Umbilical cord (tissue), 2 donors: ENCODE measurements around the gene LIPC. TPM values are rescaled to one million over a fixed set of nuclear protein-coding genes. Genes with fewer than 3 reads are reported as not detected.

Experiments used
- DNase-seq: peaks from one replicate; pipeline ENCODE4 v3.0.0-alpha.2; 2015; ENCODE audit warnings: low spot score
- total RNA-seq: library from RNA; depleted of rRNA; stranded (reverse); fragments of >200 nt; gene quantifications from one replicate; pipeline ENCODE4 v1.2.3, GENCODE V29; 2014; ENCODE audit warnings: low replicate concordance; ENCODE audit not compliant: insufficient read depth

The LIPC gene
- total RNA-seq, 1 donor from 2014 or later, result 2.9 TPM

GRCh38 chr15:58495891-58496408 is 64.2 kb downstream of the LIPC start:
- DNase-seq, result peak; percentile 84

- no peak for DNase-seq
These were observed 65.4 kb downstream of the LIPC start for GRCh38 chr15:58497046-58497785.

GRCh38 chr15:58498821-58499580 is 67.2 kb downstream of the LIPC start:
- DNase-seq, result no peak

GRCh38 chr15:58501006-58501405 is 69.2 kb downstream of the LIPC start:
- no peak for DNase-seq

GRCh38 chr15:58501636-58502188 is 69.9 kb downstream of the LIPC start:
- no peak for DNase-seq

- DNase-seq, result no peak
These were observed 71.6 kb downstream of the LIPC start for GRCh38 chr15:58503139-58504027.

- no peak for DNase-seq
These were observed 73.0 kb downstream of the LIPC start for GRCh38 chr15:58504674-58505234.

GRCh38 chr15:58505581-58505980 is 73.8 kb downstream of the LIPC start:
- DNase-seq, result no peak

GRCh38 chr15:58506064-58506490 is 74.3 kb downstream of the LIPC start:
- DNase-seq, result no peak

GRCh38 chr15:58506783-58507668 is 75.2 kb downstream of the LIPC start:
- no peak for DNase-seq

GRCh38 chr15:58509556-58509955 is 77.8 kb downstream of the LIPC start:
- DNase-seq, result no peak

- peak; percentile 46 for DNase-seq
These were observed 79.2 kb downstream of the LIPC start for GRCh38 chr15:58510715-58511598.

- DNase-seq, result peak; percentile 35
These were observed 79.8 kb downstream of the LIPC start for GRCh38 chr15:58511599-58511987.

- DNase-seq, result no peak
These were observed 80.7 kb downstream of the LIPC start for GRCh38 chr15:58512522-58512921.

GRCh38 chr15:58513008-58513407 is 81.2 kb downstream of the LIPC start:
- peak; percentile 48 for DNase-seq

GRCh38 chr15:58513726-58514336 is 82.0 kb downstream of the LIPC start:
- no peak for DNase-seq

GRCh38 chr15:58515807-58516206 is 84.0 kb downstream of the LIPC start:
- DNase-seq, result no peak

- peak; percentile 82 for DNase-seq
These were observed 85.5 kb downstream of the LIPC start for GRCh38 chr15:58517252-58517681.
